Measurements from ENCODE around the gene FGGY. TPM values are rescaled to one million over a fixed set of nuclear protein-coding genes. Genes with fewer than 3 reads are reported as not detected.

The FGGY gene
- total RNA-seq, 1 donor from 2014 or later, result 24.3 TPM

DNA sequence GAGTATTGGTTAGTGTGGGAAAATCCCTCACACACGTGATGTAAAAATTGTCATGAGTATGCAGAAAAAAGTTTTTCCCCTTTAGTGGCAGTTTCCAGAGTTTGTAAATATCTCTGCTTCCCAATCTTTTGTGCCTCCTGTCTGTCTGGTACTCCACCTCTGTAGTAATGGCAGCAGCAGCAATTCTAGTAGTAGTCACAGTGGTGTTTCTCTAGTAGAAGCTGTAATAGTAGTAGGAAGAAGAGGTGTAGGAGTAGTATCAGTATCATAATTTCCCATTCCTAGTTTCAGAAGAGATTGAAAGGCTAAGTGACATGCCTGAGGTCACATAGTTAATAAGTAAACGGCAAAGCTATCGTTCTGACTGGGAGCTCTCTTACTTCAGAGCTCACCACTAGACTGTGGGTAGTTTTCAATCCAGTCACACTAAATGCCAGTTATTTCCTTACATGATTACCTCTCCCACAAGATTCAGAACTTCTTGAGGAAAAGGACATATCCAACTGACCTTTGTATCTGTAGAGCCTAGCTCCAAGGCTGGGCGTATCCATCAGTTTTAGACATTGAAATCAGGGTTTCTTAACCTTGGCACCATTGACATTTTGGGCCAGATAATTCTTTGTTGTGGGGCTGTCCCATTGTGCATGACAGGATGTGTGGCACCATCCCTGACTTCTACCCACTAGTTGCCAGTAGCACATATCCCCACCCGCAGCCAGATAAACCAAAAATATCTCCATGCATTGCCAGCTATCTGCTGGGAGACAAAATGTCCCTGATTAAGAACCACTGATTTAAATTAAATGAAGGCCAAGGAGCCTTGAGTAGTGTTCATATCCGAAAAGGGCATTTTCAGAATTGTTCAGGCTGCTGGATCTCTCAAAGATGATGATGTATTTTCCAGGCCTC is 135.9 kb downstream of the FGGY start:
- no peak overlapping the region for H3K4me3 ChIP-seq (ENCODE audit: low read depth, low read length)
- peak; percentile 90 for DNase-seq (ENCODE audit: low read depth)
- TF ChIP-seq, protein P1, sequence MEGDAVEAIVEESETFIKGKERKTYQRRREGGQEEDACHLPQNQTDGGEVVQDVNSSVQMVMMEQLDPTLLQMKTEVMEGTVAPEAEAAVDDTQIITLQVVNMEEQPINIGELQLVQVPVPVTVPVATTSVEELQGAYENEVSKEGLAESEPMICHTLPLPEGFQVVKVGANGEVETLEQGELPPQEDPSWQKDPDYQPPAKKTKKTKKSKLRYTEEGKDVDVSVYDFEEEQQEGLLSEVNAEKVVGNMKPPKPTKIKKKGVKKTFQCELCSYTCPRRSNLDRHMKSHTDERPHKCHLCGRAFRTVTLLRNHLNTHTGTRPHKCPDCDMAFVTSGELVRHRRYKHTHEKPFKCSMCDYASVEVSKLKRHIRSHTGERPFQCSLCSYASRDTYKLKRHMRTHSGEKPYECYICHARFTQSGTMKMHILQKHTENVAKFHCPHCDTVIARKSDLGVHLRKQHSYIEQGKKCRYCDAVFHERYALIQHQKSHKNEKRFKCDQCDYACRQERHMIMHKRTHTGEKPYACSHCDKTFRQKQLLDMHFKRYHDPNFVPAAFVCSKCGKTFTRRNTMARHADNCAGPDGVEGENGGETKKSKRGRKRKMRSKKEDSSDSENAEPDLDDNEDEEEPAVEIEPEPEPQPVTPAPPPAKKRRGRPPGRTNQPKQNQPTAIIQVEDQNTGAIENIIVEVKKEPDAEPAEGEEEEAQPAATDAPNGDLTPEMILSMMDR (conservative IDR thresholded peaks at IDR 0.05; ENCODE audit: low read depth, low read length), result no peak

DNA sequence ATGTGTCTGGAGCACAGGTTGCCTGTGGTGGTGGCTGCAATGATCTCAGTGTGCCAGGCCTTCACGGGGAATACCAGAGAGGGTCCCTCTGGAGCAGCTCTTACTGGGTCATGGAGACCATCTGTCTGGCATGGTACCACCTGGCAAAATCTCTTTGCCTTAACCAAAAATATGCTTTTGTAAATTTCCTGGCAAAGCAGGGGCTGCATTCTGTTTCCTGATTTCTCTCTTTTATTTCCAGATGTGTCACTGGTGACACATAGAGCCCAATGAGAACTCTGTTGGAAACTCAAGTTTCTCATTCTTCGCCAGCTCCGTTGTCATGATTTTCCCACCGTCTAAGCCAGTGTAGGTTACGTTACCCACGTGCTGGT is 136.5 kb downstream of the FGGY start:
- H3K4me3 ChIP-seq (ENCODE audit: low read depth, low read length), result no peak overlapping the region
- TF ChIP-seq, protein P1 (conservative IDR thresholded peaks at IDR 0.05; ENCODE audit: low read depth, low read length), result no peak
- no peak for DNase-seq (ENCODE audit: low read depth)

DNA sequence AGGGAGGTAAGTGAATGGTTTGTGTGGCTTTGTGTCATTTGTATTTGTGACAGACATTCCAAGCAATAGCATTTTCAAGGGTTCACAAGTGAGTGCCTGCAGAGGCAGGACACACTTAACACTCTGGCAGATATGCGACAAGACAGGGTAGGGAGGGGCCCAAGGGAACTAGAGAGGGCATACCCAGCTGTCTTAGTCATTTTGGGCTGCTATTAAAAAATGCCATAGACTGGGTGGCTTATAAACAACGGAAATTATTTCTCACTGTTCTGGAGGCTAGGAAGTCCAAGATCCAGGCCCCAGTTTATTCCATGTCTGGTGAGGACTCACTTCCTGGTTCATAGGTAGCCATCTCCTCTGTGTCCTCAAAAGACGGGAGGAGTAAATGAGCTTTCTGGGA is 137.4 kb downstream of the FGGY start:
- DNase-seq (ENCODE audit: low read depth), result no peak
- TF ChIP-seq, protein P1 (conservative IDR thresholded peaks at IDR 0.05; ENCODE audit: low read depth, low read length), result no peak
- no peak overlapping the region for H3K4me3 ChIP-seq (ENCODE audit: low read depth, low read length)

DNA sequence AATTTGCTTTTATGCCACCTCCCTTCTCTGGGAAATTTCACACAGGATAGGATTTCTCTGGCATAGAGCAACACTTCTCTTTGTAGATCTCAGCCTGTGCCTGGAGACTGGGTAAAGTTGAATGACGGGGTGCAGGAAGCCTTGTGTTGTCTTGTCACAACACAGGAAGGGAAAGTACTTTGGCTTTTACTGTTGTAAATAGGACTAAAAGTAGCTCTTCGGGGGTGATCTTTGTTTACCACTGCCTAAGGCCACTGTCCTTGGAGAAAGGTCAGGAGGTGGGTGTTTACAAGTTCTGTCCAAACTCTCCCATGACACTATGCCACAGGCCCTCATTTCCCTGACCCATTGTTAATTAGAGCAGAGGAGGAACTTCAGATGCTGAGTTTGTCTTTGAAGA is 139.7 kb downstream of the FGGY start:
- no peak overlapping the region for H3K4me3 ChIP-seq (ENCODE audit: low read depth, low read length)
- DNase-seq (ENCODE audit: low read depth), result no peak
- TF ChIP-seq, protein P1 (conservative IDR thresholded peaks at IDR 0.05; ENCODE audit: low read depth, low read length), result no peak

DNA sequence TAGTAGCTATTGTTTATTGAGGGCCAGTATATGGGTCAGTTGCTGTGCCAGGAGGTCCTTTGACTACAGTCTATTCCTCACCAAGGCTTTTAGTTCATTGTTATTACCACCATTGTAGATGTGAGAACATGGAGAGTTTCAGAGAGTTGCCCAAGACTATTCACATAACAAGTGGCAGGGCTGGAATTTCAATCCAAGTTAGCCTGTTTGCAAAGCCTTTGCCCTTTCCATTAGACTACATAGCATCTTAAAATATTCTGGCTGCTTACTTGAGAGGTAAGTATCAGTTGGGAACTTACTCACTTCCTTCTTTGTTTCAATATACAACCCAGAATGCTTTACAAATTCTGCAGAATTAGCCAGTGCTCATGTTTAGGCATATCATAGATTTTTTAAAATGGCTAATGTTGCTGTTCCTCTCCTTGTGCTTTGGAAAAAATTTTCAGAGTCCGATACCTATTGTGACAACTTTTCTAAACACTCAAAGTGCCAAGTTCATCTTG is 141.2 kb downstream of the FGGY start:
- TF ChIP-seq, protein P1 (conservative IDR thresholded peaks at IDR 0.05; ENCODE audit: low read depth, low read length), result no peak
- no peak for DNase-seq (ENCODE audit: low read depth)
- no peak overlapping the region for H3K4me3 ChIP-seq (ENCODE audit: low read depth, low read length)

DNA sequence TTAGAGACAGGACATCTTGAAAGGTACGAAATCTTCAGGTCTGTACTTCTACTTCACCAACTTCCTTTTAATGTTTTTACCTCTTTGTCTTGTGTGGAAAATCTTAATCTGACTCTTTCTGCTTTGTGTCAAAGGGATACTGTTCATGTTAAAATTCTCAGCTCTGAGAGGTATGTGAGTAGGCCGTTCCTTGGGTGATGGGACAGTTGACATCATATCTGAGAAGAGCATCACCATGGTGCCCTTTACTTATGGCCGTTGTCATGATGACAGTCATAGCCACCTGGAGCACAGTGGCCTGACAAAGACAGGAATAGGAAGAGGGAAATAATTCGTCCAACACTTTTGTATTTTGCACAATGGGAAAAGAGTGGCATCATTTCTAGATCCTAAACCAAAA is 145.6 kb downstream of the FGGY start:
- TF ChIP-seq, protein P1 (conservative IDR thresholded peaks at IDR 0.05; ENCODE audit: low read depth, low read length), result no peak
- no peak overlapping the region for H3K4me3 ChIP-seq (ENCODE audit: low read depth, low read length)
- DNase-seq (ENCODE audit: low read depth), result no peak

DNA sequence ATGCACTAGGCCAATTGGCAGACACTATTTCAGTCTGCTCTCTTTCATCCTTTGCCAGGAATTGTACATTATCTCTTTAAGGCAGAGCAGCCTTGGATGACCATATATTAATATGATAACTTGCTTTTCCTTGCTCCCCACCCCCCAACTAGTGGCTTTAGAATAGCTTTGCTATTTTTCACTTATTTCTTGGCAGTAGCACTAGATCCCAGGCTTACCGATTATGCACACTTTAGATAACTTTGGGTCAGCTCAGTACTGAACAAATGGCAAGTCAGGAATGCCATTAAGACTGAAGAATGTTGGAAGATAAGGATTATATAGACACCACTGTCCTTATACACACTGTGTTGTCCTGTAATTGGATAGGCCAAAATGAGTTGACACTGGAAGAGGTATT is 146.4 kb downstream of the FGGY start:
- TF ChIP-seq, protein P1 (conservative IDR thresholded peaks at IDR 0.05; ENCODE audit: low read depth, low read length), result no peak
- no peak overlapping the region for H3K4me3 ChIP-seq (ENCODE audit: low read depth, low read length)
- DNase-seq (ENCODE audit: low read depth), result no peak
